HepG2 (cell line): ENCODE measurements around the gene NCOA7. TPM values are rescaled to one million over a fixed set of nuclear protein-coding genes. Genes with fewer than 3 reads are reported as not detected.

Experiments used
- FOXP1 ChIP-seq, 2 experiments: fragments of 450-650 bp in 1 of 2; IDR thresholded peaks; 2 replicates each; pipeline ENCODE4 v1.6.1; 2017 to 2018; ENCODE audit warnings: antibody characterized with exemption in 1 of 2
- HMG20B ChIP-seq: conservative IDR thresholded peaks from 2 replicates; pipeline ENCODE4 v1.6.1; 2016; ENCODE audit warnings: missing genetic modification reagents, missing compliant biosample characterization
- HNRNPL ChIP-seq: fragments of 200-400 bp; formaldehyde crosslinking; IDR thresholded peaks from 2 replicates; pipeline ENCODE4 v1.6.1; 2017; ENCODE audit warnings: mild to moderate bottlenecking, low read depth, low read length
- LCORL ChIP-seq, 2 experiments: fragments of 450-650 bp in 1 of 2; sonication (generic) in 1 of 2; formaldehyde crosslinking in 1 of 2; IDR thresholded peaks; 2 replicates each; pipeline versions ENCODE4 v1.5.0 to v1.6.1; 2017 to 2020; ENCODE audit warnings: antibody characterized with exemption in 1 of 2, missing genetic modification reagents in 1 of 2
- SETDB1 ChIP-seq: sonication (generic); formaldehyde crosslinking; IDR thresholded peaks from 2 replicates; pipeline ENCODE4 v1.5.1; 2020; ENCODE audit warnings: missing genetic modification reagents, mild to moderate bottlenecking, borderline replicate concordance
- TCF7 ChIP-seq: sonication (generic); IDR thresholded peaks from 2 replicates; pipeline ENCODE4 v1.6.1; 2016; ENCODE audit warnings: antibody characterized with exemption, low read depth
- TEAD3 ChIP-seq: optimal IDR thresholded peaks from 2 replicates; pipeline ENCODE3; 2016; ENCODE audit warnings: borderline replicate concordance
- ZNF10 ChIP-seq: sonication (generic); formaldehyde crosslinking; IDR thresholded peaks from 2 replicates; pipeline ENCODE4 v1.4.0; 2020; ENCODE audit warnings: mild to moderate bottlenecking, low read depth, missing genetic modification reagents, borderline replicate concordance
- ZNF224 ChIP-seq: sonication (generic); formaldehyde crosslinking; IDR thresholded peaks from 2 replicates; pipeline ENCODE4 v1.5.0; 2020; ENCODE audit warnings: mild to moderate bottlenecking, missing genetic modification reagents
- ZNF326 ChIP-seq: sonication (generic); formaldehyde crosslinking; IDR thresholded peaks from 2 replicates; pipeline ENCODE4 v1.4.0; 2020; ENCODE audit warnings: missing genetic modification reagents, borderline replicate concordance
- ZNF33A ChIP-seq: sonication (generic); formaldehyde crosslinking; IDR thresholded peaks from 2 replicates; pipeline ENCODE4 v1.5.1; 2020; ENCODE audit warnings: missing genetic modification reagents, mild to moderate bottlenecking, moderate library complexity, borderline replicate concordance
- ZNF629 ChIP-seq: sonication (generic); formaldehyde crosslinking; conservative IDR thresholded peaks from 2 replicates; pipeline ENCODE4 v1.5.0; 2020; ENCODE audit warnings: missing genetic modification reagents
- ZNF678 ChIP-seq: sonication (generic); formaldehyde crosslinking; IDR thresholded peaks from 2 replicates; pipeline ENCODE4 v1.4.0; 2020; ENCODE audit warnings: mild to moderate bottlenecking, missing genetic modification reagents
- ZSCAN20 ChIP-seq: sonication (generic); formaldehyde crosslinking; IDR thresholded peaks from 2 replicates; pipeline ENCODE4 v1.4.0; 2020; ENCODE audit warnings: missing genetic modification reagents, mild to moderate bottlenecking, borderline replicate concordance
- polyA plus RNA-seq, 8 experiments: library from polyadenylated mRNA; depleted of rRNA in 3 of 8; stranded (reverse) in 7 of 8; unstranded in 1 of 8; fragments of >200 nt; fragmentation: Illumina TruSeq in 4 of 8; extraction: Trizol in 4 of 8; gene quantifications; 2 replicates each; pipeline versions ENCODE4 v1.2.1 to v1.2.3, GENCODE V29; 2011 to 2016; ENCODE audit warnings: low read depth in 4 of 8, missing spikeins in 1 of 8, mixed read lengths in 1 of 8; ENCODE audit not compliant: insufficient read depth in 1 of 8
- total RNA-seq, 5 experiments: library from RNA; depleted of rRNA; stranded (reverse); fragments of >200 nt; fragmentation: Illumina TruSeq; extraction: Trizol; gene quantifications; 2 replicates each; pipeline ENCODE4 v1.2.3, GENCODE V29; 2016; ENCODE audit warnings: low read depth in 1 of 5
- TF ChIP-seq, protein P1 (sequence below): sonication (generic); formaldehyde crosslinking; IDR thresholded peaks from 2 replicates; pipeline ENCODE4 v1.5.0; 2020; ENCODE audit warnings: mild to moderate bottlenecking, missing genetic modification reagents
- TF ChIP-seq, protein P2 (sequence below): conservative IDR thresholded peaks from 2 replicates; pipeline ENCODE4 v1.6.1; 2018; ENCODE audit warnings: missing genetic modification reagents
- TF ChIP-seq, protein P3 (sequence below): sonication (generic); formaldehyde crosslinking; IDR thresholded peaks from 2 replicates; pipeline ENCODE4 v1.5.0; 2020; ENCODE audit warnings: mild to moderate bottlenecking, missing genetic modification reagents

NCOA7 gene
- total and polyA plus RNA-seq, 2 of the 13 experiments (the other 11 are each of a cell fraction or from before 2014, with no cell fraction given) = 13.6 to 20.8 TPM

DNA sequence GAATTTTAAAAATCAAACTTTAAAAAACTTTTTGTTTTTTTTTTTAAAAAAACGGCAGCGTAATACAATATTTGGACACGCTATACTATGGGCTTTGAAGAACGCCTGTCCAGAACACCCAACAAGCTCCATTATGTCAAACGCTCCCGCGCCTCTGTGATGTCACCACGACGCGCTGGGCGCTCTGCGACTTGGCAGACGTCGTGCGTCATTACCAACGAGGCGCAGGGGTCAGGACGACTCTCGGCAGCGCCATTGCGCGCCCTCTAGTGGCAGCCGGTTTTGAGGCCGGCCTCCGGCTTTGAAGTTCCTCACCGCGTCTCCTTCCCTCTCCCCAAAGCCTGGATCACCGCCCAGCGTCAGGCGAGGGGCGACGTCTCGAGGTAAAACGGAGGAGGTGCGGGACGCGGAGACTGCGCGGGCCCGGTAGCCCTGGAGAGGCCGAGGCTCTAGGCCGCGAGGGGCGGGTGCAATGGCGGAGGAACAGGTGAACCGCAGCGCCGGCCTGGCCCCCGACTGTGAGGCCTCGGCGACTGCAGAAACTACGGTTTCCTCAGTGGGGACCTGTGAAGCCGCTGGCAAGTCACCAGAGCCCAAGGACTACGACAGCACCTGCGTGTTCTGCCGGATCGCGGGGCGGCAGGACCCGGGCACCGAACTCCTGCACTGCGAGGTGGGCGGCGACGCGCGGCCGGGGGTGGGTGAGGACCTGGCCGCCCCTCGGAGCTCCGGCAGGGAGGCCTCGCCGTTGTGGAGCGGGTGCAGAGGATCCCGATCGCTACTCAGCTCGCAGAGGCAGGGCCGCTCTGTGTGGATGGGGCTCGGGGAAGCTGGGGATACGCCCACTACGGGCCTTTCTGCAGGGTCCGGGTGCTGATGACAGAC lies 166.0 kb downstream of the NCOA7 start, which contains the start of gene HINT3 (continued):
- TF ChIP-seq, protein P1, sequence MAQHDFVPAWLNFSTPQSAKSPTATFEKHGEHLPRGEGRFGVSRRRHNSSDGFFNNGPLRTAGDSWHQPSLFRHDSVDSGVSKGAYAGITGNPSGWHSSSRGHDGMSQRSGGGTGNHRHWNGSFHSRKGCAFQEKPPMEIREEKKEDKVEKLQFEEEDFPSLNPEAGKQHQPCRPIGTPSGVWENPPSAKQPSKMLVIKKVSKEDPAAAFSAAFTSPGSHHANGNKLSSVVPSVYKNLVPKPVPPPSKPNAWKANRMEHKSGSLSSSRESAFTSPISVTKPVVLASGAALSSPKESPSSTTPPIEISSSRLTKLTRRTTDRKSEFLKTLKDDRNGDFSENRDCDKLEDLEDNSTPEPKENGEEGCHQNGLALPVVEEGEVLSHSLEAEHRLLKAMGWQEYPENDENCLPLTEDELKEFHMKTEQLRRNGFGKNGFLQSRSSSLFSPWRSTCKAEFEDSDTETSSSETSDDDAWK (CRISPR knock-in tag) = no peak
- TF ChIP-seq ZNF10 (CRISPR knock-in tag) (no peak), TEAD3 (peak; percentile 59), LCORL (IDR thresholded peaks at IDR 0.05) (peak; percentile 10; the same call in 1 of the 2 replicates), LCORL (CRISPR knock-in tag; IDR thresholded peaks at IDR 0.05) (peak; percentile 92), ZNF33A (CRISPR knock-in tag) (peak; percentile 82; the same call in 1 of the 2 replicates), ZNF224 (CRISPR knock-in tag) (peak; percentile 98), FOXP1 (IDR thresholded peaks at IDR 0.05) (no peak), FOXP1 (CRISPR knock-in tag; IDR thresholded peaks at IDR 0.05) (peak; percentile 61), HMG20B (CRISPR knock-in tag) (peak; percentile 60; the same call in 1 of the 2 replicates), ZNF678 (peak; percentile 35), TCF7 (peak; percentile 96), HNRNPL (no peak), ZNF629 (CRISPR knock-in tag) (peak; percentile 53), ZNF326 (CRISPR knock-in tag) (no peak), ZSCAN20 (CRISPR knock-in tag) (peak; percentile 68; the same call in 1 of the 2 replicates), SETDB1 (no peak)
- TF ChIP-seq, protein P2, sequence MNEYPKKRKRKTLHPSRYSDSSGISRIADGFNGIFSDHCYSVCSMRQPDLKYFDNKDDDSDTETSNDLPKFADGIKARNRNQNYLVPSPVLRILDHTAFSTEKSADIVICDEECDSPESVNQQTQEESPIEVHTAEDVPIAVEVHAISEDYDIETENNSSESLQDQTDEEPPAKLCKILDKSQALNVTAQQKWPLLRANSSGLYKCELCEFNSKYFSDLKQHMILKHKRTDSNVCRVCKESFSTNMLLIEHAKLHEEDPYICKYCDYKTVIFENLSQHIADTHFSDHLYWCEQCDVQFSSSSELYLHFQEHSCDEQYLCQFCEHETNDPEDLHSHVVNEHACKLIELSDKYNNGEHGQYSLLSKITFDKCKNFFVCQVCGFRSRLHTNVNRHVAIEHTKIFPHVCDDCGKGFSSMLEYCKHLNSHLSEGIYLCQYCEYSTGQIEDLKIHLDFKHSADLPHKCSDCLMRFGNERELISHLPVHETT (CRISPR knock-in tag) = peak; percentile 84
- TF ChIP-seq, protein P3, sequence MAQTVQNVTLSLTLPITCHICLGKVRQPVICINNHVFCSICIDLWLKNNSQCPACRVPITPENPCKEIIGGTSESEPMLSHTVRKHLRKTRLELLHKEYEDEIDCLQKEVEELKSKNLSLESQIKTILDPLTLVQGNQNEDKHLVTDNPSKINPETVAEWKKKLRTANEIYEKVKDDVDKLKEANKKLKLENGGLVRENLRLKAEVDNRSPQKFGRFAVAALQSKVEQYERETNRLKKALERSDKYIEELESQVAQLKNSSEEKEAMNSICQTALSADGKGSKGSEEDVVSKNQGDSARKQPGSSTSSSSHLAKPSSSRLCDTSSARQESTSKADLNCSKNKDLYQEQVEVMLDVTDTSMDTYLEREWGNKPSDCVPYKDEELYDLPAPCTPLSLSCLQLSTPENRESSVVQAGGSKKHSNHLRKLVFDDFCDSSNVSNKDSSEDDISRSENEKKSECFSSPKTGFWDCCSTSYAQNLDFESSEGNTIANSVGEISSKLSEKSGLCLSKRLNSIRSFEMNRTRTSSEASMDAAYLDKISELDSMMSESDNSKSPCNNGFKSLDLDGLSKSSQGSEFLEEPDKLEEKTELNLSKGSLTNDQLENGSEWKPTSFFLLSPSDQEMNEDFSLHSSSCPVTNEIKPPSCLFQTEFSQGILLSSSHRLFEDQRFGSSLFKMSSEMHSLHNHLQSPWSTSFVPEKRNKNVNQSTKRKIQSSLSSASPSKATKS (CRISPR knock-in tag) = 0 out of 2 replicates have a peak, but pooled peaks have one; percentile 88
